Suprapubic skin (tissue), 4 donors: Measurements from ENCODE around the gene HCRT. TPM values are rescaled to one million over a fixed set of nuclear protein-coding genes. Genes with fewer than 3 reads are reported as not detected.

Experiments used
- DNase-seq, 2 donors: peaks; one replicate each; pipeline ENCODE4 v3.0.0-alpha.2; 2019; ENCODE audit warnings: low spot score in 2 of 2
- H3K27ac ChIP-seq: fragments of 200-600 bp; sonication (generic); one replicate; pipeline ENCODE4 v1.5.1; 2019
- H3K27me3 ChIP-seq: fragments of 200-600 bp; sonication (generic); one replicate; pipeline ENCODE4 v1.5.1; 2019
- H3K36me3 ChIP-seq: fragments of 200-600 bp; sonication (generic); one replicate; pipeline ENCODE4 v1.5.1; 2019
- H3K4me1 ChIP-seq: fragments of 200-600 bp; sonication (generic); one replicate; pipeline ENCODE4 v1.5.1; 2019
- H3K4me3 ChIP-seq: fragments of 200-600 bp; sonication (generic); one replicate; pipeline ENCODE4 v1.5.1; 2019; ENCODE audit warnings: mild to moderate bottlenecking
- H3K9me3 ChIP-seq: fragments of 200-600 bp; sonication (generic); one replicate; pipeline ENCODE4 v1.5.1; 2019
- EP300 ChIP-seq: sonication (generic); formaldehyde crosslinking; IDR thresholded peaks from one replicate; pipeline ENCODE4 v1.6.1; 2017; ENCODE audit warnings: antibody characterized with exemption
- POLR2A ChIP-seq, 2 donors: fragments of 450-650 bp; IDR thresholded peaks; one replicate each; pipeline ENCODE4 v1.6.1; 2017; ENCODE audit warnings: antibody characterized with exemption in 2 of 2, mild to moderate bottlenecking in 2 of 2, moderate library complexity in 2 of 2
- POLR2AphosphoS5 ChIP-seq, 3 donors: sonication (generic); formaldehyde crosslinking; IDR thresholded peaks; one replicate each; pipeline ENCODE4 v1.6.1; 2017; ENCODE audit warnings: antibody characterized with exemption in 3 of 3
- WGBS: methylation state at CpG from one replicate; pipeline ENCODE4 v1.1.5; 2018; 5-methylcytosine and 5-hydroxymethylcytosine counted together
- total RNA-seq, 4 donors: library from RNA; depleted of rRNA; stranded (reverse); fragments of >200 nt; gene quantifications; one replicate each; pipeline ENCODE4 v1.1.0, GENCODE V29; 2016
- TF ChIP-seq, protein P1 (sequence below), 2 donors: fragments of 200-600 bp in 1 of 2; fragments of 450-650 bp in 1 of 2; sonication (generic) in 1 of 2; IDR thresholded peaks; one replicate each; pipeline ENCODE4 v1.5.1; 2016 to 2019; ENCODE audit warnings: antibody characterized with exemption in 2 of 2, mild to moderate bottlenecking in 1 of 2, moderate library complexity in 1 of 2

The HCRT gene, protein sequence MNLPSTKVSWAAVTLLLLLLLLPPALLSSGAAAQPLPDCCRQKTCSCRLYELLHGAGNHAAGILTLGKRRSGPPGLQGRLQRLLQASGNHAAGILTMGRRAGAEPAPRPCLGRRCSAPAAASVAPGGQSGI
- total RNA-seq: not detected

- TF ChIP-seq EP300: no peak
- Histone ChIP-seq H3K27me3 (peaks cover 45% of the 10 kb centered on the region), H3K4me3 (peak within 1 kb of the TSS; percentile 45), H3K27ac (peak within 1 kb of the TSS; percentile 1), H3K4me1 (peaks cover 28% of the 10 kb centered on the region), H3K36me3 (no peaks in the 10 kb centered on the region), H3K9me3 (no peaks in the 10 kb centered on the region)
- DNase-seq: no peak
- WGBS: 64% methylated on average over 8 of the region's 11 CpGs
Observed at GRCh38 chr17:42184713-42185620, at the start of gene HCRT. Gene HCRT, minus strand, starts transcription at chr17:42185452. Its CDS starts 87 bp downstream, at chr17:42185365.

- no peaks in the 10 kb centered on the region for H3K4me1 ChIP-seq
- TF ChIP-seq POLR2AphosphoS5 (IDR thresholded peaks at IDR 0.05): no peak
- TF ChIP-seq, protein P1, sequence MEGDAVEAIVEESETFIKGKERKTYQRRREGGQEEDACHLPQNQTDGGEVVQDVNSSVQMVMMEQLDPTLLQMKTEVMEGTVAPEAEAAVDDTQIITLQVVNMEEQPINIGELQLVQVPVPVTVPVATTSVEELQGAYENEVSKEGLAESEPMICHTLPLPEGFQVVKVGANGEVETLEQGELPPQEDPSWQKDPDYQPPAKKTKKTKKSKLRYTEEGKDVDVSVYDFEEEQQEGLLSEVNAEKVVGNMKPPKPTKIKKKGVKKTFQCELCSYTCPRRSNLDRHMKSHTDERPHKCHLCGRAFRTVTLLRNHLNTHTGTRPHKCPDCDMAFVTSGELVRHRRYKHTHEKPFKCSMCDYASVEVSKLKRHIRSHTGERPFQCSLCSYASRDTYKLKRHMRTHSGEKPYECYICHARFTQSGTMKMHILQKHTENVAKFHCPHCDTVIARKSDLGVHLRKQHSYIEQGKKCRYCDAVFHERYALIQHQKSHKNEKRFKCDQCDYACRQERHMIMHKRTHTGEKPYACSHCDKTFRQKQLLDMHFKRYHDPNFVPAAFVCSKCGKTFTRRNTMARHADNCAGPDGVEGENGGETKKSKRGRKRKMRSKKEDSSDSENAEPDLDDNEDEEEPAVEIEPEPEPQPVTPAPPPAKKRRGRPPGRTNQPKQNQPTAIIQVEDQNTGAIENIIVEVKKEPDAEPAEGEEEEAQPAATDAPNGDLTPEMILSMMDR (IDR thresholded peaks at IDR 0.05): no peak
- TF ChIP-seq EP300: no peak
- TF ChIP-seq POLR2A (IDR thresholded peaks at IDR 0.05): no peak
- H3K27ac ChIP-seq: no peak overlapping the region
- no peak overlapping the region for H3K4me3 ChIP-seq
- no peaks in the 10 kb centered on the region for H3K27me3 ChIP-seq
- WGBS: 43% methylated on average over 2 of the region's 2 CpGs
- DNase-seq: no peak
- no peaks in the 10 kb centered on the region for H3K9me3 ChIP-seq
- H3K36me3 ChIP-seq: peaks cover 2% of the 10 kb centered on the region
Observed at GRCh38 chr17:42233994-42234393, 48.7 kb upstream of the HCRT start.

- no peak for DNase-seq
- 94% methylated on average over 5 of the region's 5 CpGs for WGBS
- Histone ChIP-seq H3K27ac (no peak overlapping the region), H3K4me3 (no peak overlapping the region), H3K27me3 (no peaks in the 10 kb centered on the region), H3K4me1 (peaks cover 5% of the 10 kb centered on the region), H3K36me3 (peaks cover 10% of the 10 kb centered on the region), H3K9me3 (no peaks in the 10 kb centered on the region)
- no peak for TF ChIP-seq POLR2A (IDR thresholded peaks at IDR 0.05)
- TF ChIP-seq, protein P1 (IDR thresholded peaks at IDR 0.05): no peak
- TF ChIP-seq POLR2AphosphoS5 (IDR thresholded peaks at IDR 0.05): no peak
- no peak for TF ChIP-seq EP300
Observed at GRCh38 chr17:42233156-42233555, 47.9 kb upstream of the HCRT start.

GRCh38 chr17:42230225-42230624 lies 45.0 kb upstream of the HCRT start:
- no peak overlapping the region for H3K4me3 ChIP-seq
- 89% methylated on average over 5 of the region's 5 CpGs for WGBS
- peaks cover 18% of the 10 kb centered on the region for H3K36me3 ChIP-seq
- no peak overlapping the region for H3K27ac ChIP-seq
- peaks cover 12% of the 10 kb centered on the region for H3K4me1 ChIP-seq
- H3K9me3 ChIP-seq: no peaks in the 10 kb centered on the region
- TF ChIP-seq, protein P1 (IDR thresholded peaks at IDR 0.05): no peak
- TF ChIP-seq POLR2A (IDR thresholded peaks at IDR 0.05) (no peak), POLR2AphosphoS5 (IDR thresholded peaks at IDR 0.05) (no peak), EP300 (no peak)
- H3K27me3 ChIP-seq: no peaks in the 10 kb centered on the region
- no peak for DNase-seq

DNA sequence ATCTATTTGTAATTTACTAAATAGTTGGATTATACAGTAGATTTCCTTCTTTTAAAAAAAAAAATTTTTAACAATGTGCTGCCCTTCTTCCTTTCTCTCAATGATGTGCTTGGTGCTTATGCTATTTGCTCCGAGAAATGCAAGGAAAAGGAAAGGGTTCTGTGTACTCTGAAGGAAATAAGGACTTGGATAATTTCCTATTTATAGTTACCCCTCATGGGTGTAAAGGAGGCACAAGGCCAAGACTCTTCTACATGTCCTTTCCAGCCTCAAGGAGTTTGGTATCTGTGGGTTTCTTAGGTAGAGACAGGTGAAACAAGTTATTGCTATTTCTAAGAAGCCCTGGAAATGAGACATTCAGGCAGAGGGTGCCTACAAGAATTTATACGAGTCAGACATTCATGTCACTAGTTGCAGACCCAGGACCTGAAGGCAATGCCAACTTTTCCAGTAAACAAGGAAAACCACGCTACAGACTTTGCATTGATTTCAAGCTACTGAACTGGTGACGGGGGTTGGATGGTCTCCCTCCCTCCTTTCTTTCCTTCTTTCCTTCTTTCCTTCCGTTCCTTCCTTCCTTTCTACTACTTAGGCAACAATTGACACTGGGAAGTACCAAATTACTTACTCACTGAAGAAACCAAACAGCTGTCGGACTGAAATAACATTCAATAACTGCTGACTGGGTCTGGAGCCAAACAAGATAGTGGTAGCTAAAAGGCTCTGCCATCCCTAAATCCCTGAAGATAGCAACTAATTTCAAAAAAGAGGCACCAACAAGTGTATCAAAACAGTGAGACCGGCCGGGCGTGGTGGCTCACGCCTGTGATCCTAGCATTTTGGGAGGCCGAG lies 42.8 kb upstream of the HCRT start:
- Histone ChIP-seq H3K27ac (no peak overlapping the region), H3K9me3 (no peaks in the 10 kb centered on the region), H3K4me3 (no peak overlapping the region), H3K27me3 (no peaks in the 10 kb centered on the region), H3K4me1 (peaks cover 12% of the 10 kb centered on the region), H3K36me3 (peaks cover 36% of the 10 kb centered on the region)
- WGBS: 71% methylated on average over 11 of the region's 11 CpGs
- no peak for DNase-seq
- no peak for TF ChIP-seq EP300
- TF ChIP-seq, protein P1 (IDR thresholded peaks at IDR 0.05): no peak
- no peak for TF ChIP-seq POLR2A (IDR thresholded peaks at IDR 0.05)
- no peak for TF ChIP-seq POLR2AphosphoS5 (IDR thresholded peaks at IDR 0.05)
